H1 (cell line): ENCODE results near the gene CHCHD3. TPM values are rescaled to one million over a fixed set of nuclear protein-coding genes. Genes with fewer than 3 reads are reported as not detected.

Experiments used
- CTCF ChIA-PET: fragments of 300-600 bp; sonication (Branson Sonifier 250); formaldehyde crosslinking; loops from one replicate; lab custom pipeline; 2021; ENCODE audit not compliant: partially characterized antibody; lab: Charles Lee
- POLR2A ChIA-PET: fragments of 300-600 bp; sonication (Branson Sonifier 250); formaldehyde crosslinking; loops from one replicate; lab custom pipeline; 2021; ENCODE audit warnings: inconsistent platforms; ENCODE audit not compliant: partially characterized antibody; lab: Charles Lee
- DNase-seq, 2 experiments: peaks; one replicate each; pipeline versions ENCODE4 v3.0.0 to v3.0.0-alpha.2; 2010 to 2022; ENCODE audit warnings: low spot score in 2 of 2, low read depth in 1 of 2, mixed read lengths in 1 of 2
- FAIRE-seq: peaks from 2 replicates; lab custom pipeline; 2011; peaks lifted over from hg19 to GRCh38; lab: Jason Lieb, UNC
- H2AFZ ChIP-seq: 2 replicates; pipeline ENCODE4 v1.8.1; 2012; ENCODE audit warnings: low read length, inconsistent platforms
- H2AK5ac ChIP-seq: 2 replicates; pipeline ENCODE4 v1.6.1; 2013; ENCODE audit warnings: low read depth, low read length
- H2BK120ac ChIP-seq: replicated peaks from 2 replicates; pipeline ENCODE3; 2013; ENCODE audit warnings: low read depth, low read length, inconsistent platforms
- H2BK12ac ChIP-seq: 2 replicates; pipeline ENCODE4 v1.6.1; 2013; ENCODE audit warnings: low read depth, low read length
- H2BK15ac ChIP-seq: 2 replicates; pipeline ENCODE4 v1.6.1; 2013; ENCODE audit warnings: low read length
- H2BK20ac ChIP-seq: 2 replicates; pipeline ENCODE4 v1.6.1; 2013; ENCODE audit warnings: low read length
- H2BK5ac ChIP-seq: 2 replicates; pipeline ENCODE4 v1.6.1; 2013; ENCODE audit warnings: low read depth, low read length
- H3K14ac ChIP-seq: 2 replicates; pipeline ENCODE4 v1.6.1; 2013; ENCODE audit warnings: inconsistent platforms; ENCODE audit not compliant: insufficient read length
- H3K18ac ChIP-seq: 2 replicates; pipeline ENCODE4 v1.6.1; 2013; ENCODE audit warnings: low read length; ENCODE audit errors: extremely low read depth
- H3K23ac ChIP-seq: 2 replicates; pipeline ENCODE4 v1.6.1; 2013; ENCODE audit warnings: inconsistent platforms; ENCODE audit not compliant: insufficient read length
- H3K23me2 ChIP-seq: 2 replicates; pipeline ENCODE4 v1.6.1; 2013; ENCODE audit warnings: low read depth, low read length
- H3K27ac ChIP-seq: 2 replicates; pipeline ENCODE4 v1.6.1; 2011; ENCODE audit warnings: low read depth, low read length, inconsistent platforms
- H3K27me3 ChIP-seq, 4 experiments: replicated peaks in 1 of 4; 1 replicate in 1 of 4; 2 replicates in 3 of 4; pipeline versions ENCODE4 v1.6.1 to v1.8.1; 2011 to 2013; ENCODE audit warnings: low read length in 3 of 4, mild to moderate bottlenecking in 3 of 4, inconsistent platforms in 2 of 4, mixed read lengths in 2 of 4, moderate library complexity in 1 of 4; ENCODE audit not compliant: control insufficient read depth in 3 of 4, insufficient read depth in 3 of 4; ENCODE audit errors: extremely low read depth in 1 of 4
- H3K36me3 ChIP-seq, 4 experiments: 2 replicates each; pipeline versions ENCODE4 v1.6.1 to v1.8.1; 2011 to 2013; ENCODE audit warnings: mild to moderate bottlenecking in 4 of 4, low read length in 3 of 4, moderate library complexity in 2 of 4, control low read depth in 1 of 4, inconsistent platforms in 1 of 4; ENCODE audit not compliant: insufficient read depth in 4 of 4, control insufficient read depth in 2 of 4
- H3K4ac ChIP-seq: replicated peaks from 2 replicates; pipeline ENCODE3; 2013; ENCODE audit warnings: low read length, low read depth, mixed read lengths, inconsistent platforms; ENCODE audit not compliant: insufficient read length
- H3K4me1 ChIP-seq, 4 experiments: replicated peaks in 1 of 4; 1 replicate in 1 of 4; 2 replicates in 3 of 4; pipeline versions ENCODE4 v1.6.1 to v1.8.1; 2011 to 2013; ENCODE audit warnings: low read length in 3 of 4, inconsistent platforms in 2 of 4, mixed read lengths in 1 of 4; ENCODE audit not compliant: insufficient read depth in 4 of 4, control insufficient read depth in 3 of 4
- H3K4me2 ChIP-seq, 2 experiments: 2 replicates each; pipeline versions ENCODE4 v1.6.1 to v1.8.1; 2011 to 2013; ENCODE audit warnings: low read depth in 2 of 2, low read length in 2 of 2, control low read depth in 1 of 2, inconsistent platforms in 1 of 2, mild to moderate bottlenecking in 1 of 2; ENCODE audit not compliant: insufficient read depth in 1 of 2
- H3K4me3 ChIP-seq, 4 experiments: fragments of 200-600, 300-600 bp in 1 of 4; sonication (generic), shearing (Covaris generic), sonication (Bioruptor Twin) in 1 of 4; 2 replicates each; pipeline versions ENCODE4 v1.5.1 to v1.8.1; 2011 to 2016; ENCODE audit warnings: low read length in 4 of 4, low read depth in 3 of 4, control low read depth in 2 of 4, inconsistent platforms in 2 of 4, mild to moderate bottlenecking in 2 of 4, mixed read lengths in 1 of 4, moderate library complexity in 1 of 4; ENCODE audit not compliant: insufficient read depth in 2 of 4; ENCODE audit errors: extremely low read depth in 1 of 4
- H3K56ac ChIP-seq: replicated peaks from 2 replicates; pipeline ENCODE3; 2013; ENCODE audit warnings: low read depth, mild to moderate bottlenecking, mixed read lengths, low read length, inconsistent platforms; ENCODE audit not compliant: insufficient read length
- H3K79me1 ChIP-seq: 2 replicates; pipeline ENCODE4 v1.6.1; 2013; ENCODE audit warnings: low read depth, low read length, control low read depth
- H3K79me2 ChIP-seq, 2 experiments: 2 replicates each; pipeline versions ENCODE4 v1.6.1 to v1.8.1; 2012 to 2013; ENCODE audit warnings: low read length in 2 of 2, mild to moderate bottlenecking in 2 of 2, inconsistent platforms in 1 of 2; ENCODE audit not compliant: insufficient read depth in 2 of 2, control insufficient read depth in 1 of 2
- H3K9ac ChIP-seq, 4 experiments: replicated peaks in 1 of 4; 1 replicate in 1 of 4; 2 replicates in 3 of 4; pipeline versions ENCODE4 v1.6.1 to v1.8.1; 2011 to 2013; ENCODE audit warnings: low read depth in 3 of 4, low read length in 3 of 4, control low read depth in 2 of 4, mild to moderate bottlenecking in 2 of 4, moderate library complexity in 2 of 4, inconsistent platforms in 1 of 4; ENCODE audit errors: extremely low read depth in 1 of 4
- H3K9me3 ChIP-seq, 2 experiments: 2 replicates each; pipeline versions ENCODE4 v1.6.1 to v1.8.1; 2012 to 2013; ENCODE audit warnings: mild to moderate bottlenecking in 2 of 2, moderate library complexity in 2 of 2, control low read depth in 1 of 2, inconsistent platforms in 1 of 2, low read depth in 1 of 2, low read length in 1 of 2, mixed read lengths in 1 of 2; ENCODE audit not compliant: insufficient read depth in 2 of 2
- H4K20me1 ChIP-seq, 2 experiments: replicated peaks in 1 of 2; 2 replicates each; pipeline versions ENCODE3 to v1.8.1; 2011 to 2013; ENCODE audit warnings: inconsistent platforms in 2 of 2, low read length in 2 of 2, mild to moderate bottlenecking in 1 of 2; ENCODE audit not compliant: insufficient read depth in 2 of 2, control insufficient read depth in 1 of 2
- H4K5ac ChIP-seq: 2 replicates; pipeline ENCODE4 v1.6.1; 2013; ENCODE audit warnings: low read length, low read depth, mixed read lengths, inconsistent platforms; ENCODE audit not compliant: insufficient read length
- H4K8ac ChIP-seq: 2 replicates; pipeline ENCODE4 v1.8.0; 2013; ENCODE audit warnings: mild to moderate bottlenecking, moderate library complexity, low read length, inconsistent platforms; ENCODE audit not compliant: insufficient read depth; ENCODE audit errors: extremely low read depth
- H4K91ac ChIP-seq: replicated peaks from 2 replicates; pipeline ENCODE3; 2013; ENCODE audit warnings: low read length, mixed read lengths, inconsistent platforms; ENCODE audit not compliant: insufficient read length
- BRCA1 ChIP-seq: IDR thresholded peaks from 2 replicates; pipeline ENCODE4 v1.6.1; 2012; ENCODE audit warnings: low read depth, low read length, improper control_type of control experiment
- CTBP2 ChIP-seq: IDR thresholded peaks from 2 replicates; pipeline ENCODE4 v1.7.0; 2011; ENCODE audit warnings: borderline replicate concordance, mild to moderate bottlenecking, moderate library complexity, mixed read lengths, low read length; ENCODE audit not compliant: insufficient read depth, insufficient read length
- EP300 ChIP-seq, 2 experiments: IDR thresholded peaks; 1 replicate in 1 of 2; 2 replicates in 1 of 2; pipeline ENCODE4 v1.6.1; 2011 to 2012; ENCODE audit warnings: low read depth in 2 of 2, low read length in 2 of 2, mild to moderate bottlenecking in 2 of 2, borderline replicate concordance in 1 of 2, inconsistent platforms in 1 of 2, moderate library complexity in 1 of 2
- SIN3A ChIP-seq, 2 experiments: IDR thresholded peaks in 1 of 2; conservative IDR thresholded peaks in 1 of 2; 2 replicates each; pipeline ENCODE4 v1.6.1; 2011 to 2012; ENCODE audit warnings: low read length in 2 of 2, improper control_type of control experiment in 1 of 2, low read depth in 1 of 2, mild to moderate bottlenecking in 1 of 2
- TBP ChIP-seq: IDR thresholded peaks from 2 replicates; pipeline ENCODE4 v1.6.1; 2011; ENCODE audit warnings: low read depth, low read length, improper control_type of control experiment
- TCF12 ChIP-seq: IDR thresholded peaks from 2 replicates; pipeline ENCODE4 v1.6.1; 2011; ENCODE audit warnings: low read depth, mild to moderate bottlenecking, low read length
- TEAD4 ChIP-seq: IDR thresholded peaks from 2 replicates; pipeline ENCODE4 v1.6.1; 2012; ENCODE audit warnings: low read depth, low read length, inconsistent platforms, mixed read lengths
- WGBS, 2 experiments: shearing (Covaris generic) in 1 of 2; methylation state at CpG; one replicate each; pipeline versions ENCODE4 v1.1.6 to v1.1.7; 2013 to 2015; ENCODE audit warnings: low lambda C conversion rate in 2 of 2, mixed read lengths in 2 of 2, inconsistent platforms in 1 of 2, low coverage in 1 of 2, missing lambda C conversion rate in 1 of 2; ENCODE audit not compliant: insufficient replicate concordance in 2 of 2, insufficient coverage in 1 of 2, insufficient read length in 1 of 2; ENCODE audit errors: extremely low coverage in 1 of 2, missing lambda C conversion rate in 1 of 2; 5-methylcytosine and 5-hydroxymethylcytosine counted together
- polyA plus RNA-seq, 7 experiments: library from polyadenylated mRNA; depleted of rRNA in 3 of 7; stranded (reverse) in 5 of 7; unstranded in 2 of 7; fragments of >200 nt in 5 of 7; fragments of 200-250 nt in 2 of 7; gene quantifications; 1 replicate in 5 of 7; 2 replicates in 1 of 7; 4 replicates in 1 of 7; pipeline versions ENCODE4 v1.2.1 to v1.2.3, GENCODE V29; 2011 to 2013; ENCODE audit warnings: missing spikeins in 2 of 7, mixed read lengths in 2 of 7
- total RNA-seq: library from RNA; stranded (reverse); fragmentation: NEBNext Ultra II Directional; extraction: Animal tissue kit (Norgen Biotek cat#: 25700); gene quantifications from 2 replicates; pipeline ENCODE4 v1.2.1, GENCODE V29; 2021

CHCHD3 gene
- total and polyA plus RNA-seq, 2 of the 8 experiments (the other 6 are each of a cell fraction or from before 2014, with no cell fraction given), result 42.9 to 137 TPM

GRCh38 chr7:132805766-132806165, 276.1 kb downstream of the CHCHD3 start:
- CTCF ChIA-PET, result interaction anchor here (0.9 to 2.1 kb wide), 3 partner anchors 17 to 426 kb away, joined by 4 to 5 read pairs (median 4); no protein-coding TSS in a partner anchor
- FAIRE-seq, result no peak
- POLR2A ChIA-PET, result no interaction called here

More at GRCh38 chr7:132805766-132806165, 276.1 kb downstream of the CHCHD3 start:
- 87% methylated on average over 5 of the region's 5 CpGs; no CpG with 5 or more reads in 1 of the 2 experiments for WGBS, 2 experiments
- no peak overlapping the region for H2AFZ ChIP-seq
- no peak overlapping the region for H3K4me2 ChIP-seq
- H4K20me1 ChIP-seq, result no peaks in the 10 kb centered on the region
- H4K8ac ChIP-seq, result no peak overlapping the region
- H4K5ac ChIP-seq, result no peak overlapping the region
- no peak for DNase-seq
- H3K27me3 ChIP-seq, result no peaks in the 10 kb centered on the region
- H2BK120ac ChIP-seq, result no peak overlapping the region
- H3K79me2 ChIP-seq, result no peaks in the 10 kb centered on the region
- H2BK20ac ChIP-seq, result no peak overlapping the region
- no peaks in the 10 kb centered on the region for H3K9me3 ChIP-seq
- no peaks in the 10 kb centered on the region for H3K23me2 ChIP-seq
- no peak overlapping the region for H2AK5ac ChIP-seq
- no peak overlapping the region for H3K14ac ChIP-seq
- H3K56ac ChIP-seq, result no peak overlapping the region
- no peaks in the 10 kb centered on the region; a peak in 1 of 8 replicates for H3K36me3 ChIP-seq
- no peak overlapping the region for H4K91ac ChIP-seq
- H3K27ac ChIP-seq, result no peak overlapping the region
- H3K23ac ChIP-seq, result no peak overlapping the region
- H3K4ac ChIP-seq, result no peak overlapping the region
- H2BK15ac ChIP-seq, result no peak overlapping the region
- TF ChIP-seq SIN3A (conservative IDR thresholded peaks at IDR 0.05 in 1 of 2, IDR thresholded peaks at IDR 0.05 in 1 of 2; ENCODE audit: low read depth in 1 of 2, low read length in 2 of 2) (no peak), CTBP2 (no peak), TBP (no peak), TEAD4 (no peak), BRCA1 (no peak), TCF12 (no peak), EP300 (IDR thresholded peaks at IDR 0.05; ENCODE audit: borderline replicate concordance in 1 of 2, low read depth in 2 of 2, low read length in 2 of 2) (no peak)
- TF ChIP-seq, all 59 proteins: peak for 0
- H3K18ac ChIP-seq, result no peak overlapping the region
- H3K4me1 ChIP-seq, result no peaks in the 10 kb centered on the region
- H2BK5ac ChIP-seq, result no peak overlapping the region
- H3K4me3 ChIP-seq, result no peak overlapping the region
- H3K9ac ChIP-seq, result no peak overlapping the region
- H3K79me1 ChIP-seq, result no peaks in the 10 kb centered on the region
- H2BK12ac ChIP-seq, result no peak overlapping the region
